HG02642 (cell line): ENCODE data around the gene TMEM182.

Source experiments
- ATAC-seq: cut with Tn5 transposase; IDR thresholded peaks from one replicate; pipeline ENCODE4 v1.9.1; 2021; ENCODE audit warnings: mild to moderate bottlenecking; ENCODE audit not compliant: unreplicated experiment, poor library complexity

Gene TMEM182

GRCh38 chr2:102761763-102762162 lies at the start of gene TMEM182:
Gene TMEM182, plus strand, starts transcription at chr2:102762031. Its CDS starts 187 bp downstream, at chr2:102762218.
- ATAC-seq, result no peak

DNA sequence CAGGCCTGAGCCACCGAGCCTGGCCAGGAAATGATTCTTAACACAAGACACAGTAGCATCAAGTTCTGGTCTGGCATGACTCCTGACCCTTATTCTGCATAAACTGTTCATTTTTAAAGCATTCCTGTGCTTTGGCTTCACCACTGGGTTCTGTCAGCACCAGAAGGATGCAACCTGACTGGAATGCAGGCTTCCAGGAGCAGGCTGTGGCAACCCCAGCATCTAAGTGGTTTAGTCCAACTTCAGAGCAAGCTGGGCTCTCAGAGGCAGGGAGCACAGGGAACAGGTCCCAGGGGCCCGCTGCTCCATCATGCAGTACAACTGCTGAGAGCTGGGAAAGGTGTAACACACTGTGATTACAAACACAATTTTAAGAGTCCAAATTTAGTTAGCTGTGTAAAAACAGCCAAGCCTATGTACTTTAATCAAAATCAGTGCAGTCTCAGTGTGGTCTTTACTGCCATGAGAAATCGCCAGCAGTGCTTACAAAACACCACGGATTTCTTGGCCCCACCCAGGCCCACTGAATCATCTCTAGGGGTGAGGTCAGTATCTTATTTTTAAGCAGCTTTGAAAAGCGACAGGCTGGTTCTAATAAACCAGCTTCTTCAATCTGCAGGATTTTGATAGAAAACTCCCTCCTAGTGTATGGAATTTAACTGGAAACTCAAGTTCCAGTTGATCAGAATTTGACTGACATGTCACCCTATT lies 44.4 kb upstream of the TMEM182 start:
- ATAC-seq, result no peak

DNA sequence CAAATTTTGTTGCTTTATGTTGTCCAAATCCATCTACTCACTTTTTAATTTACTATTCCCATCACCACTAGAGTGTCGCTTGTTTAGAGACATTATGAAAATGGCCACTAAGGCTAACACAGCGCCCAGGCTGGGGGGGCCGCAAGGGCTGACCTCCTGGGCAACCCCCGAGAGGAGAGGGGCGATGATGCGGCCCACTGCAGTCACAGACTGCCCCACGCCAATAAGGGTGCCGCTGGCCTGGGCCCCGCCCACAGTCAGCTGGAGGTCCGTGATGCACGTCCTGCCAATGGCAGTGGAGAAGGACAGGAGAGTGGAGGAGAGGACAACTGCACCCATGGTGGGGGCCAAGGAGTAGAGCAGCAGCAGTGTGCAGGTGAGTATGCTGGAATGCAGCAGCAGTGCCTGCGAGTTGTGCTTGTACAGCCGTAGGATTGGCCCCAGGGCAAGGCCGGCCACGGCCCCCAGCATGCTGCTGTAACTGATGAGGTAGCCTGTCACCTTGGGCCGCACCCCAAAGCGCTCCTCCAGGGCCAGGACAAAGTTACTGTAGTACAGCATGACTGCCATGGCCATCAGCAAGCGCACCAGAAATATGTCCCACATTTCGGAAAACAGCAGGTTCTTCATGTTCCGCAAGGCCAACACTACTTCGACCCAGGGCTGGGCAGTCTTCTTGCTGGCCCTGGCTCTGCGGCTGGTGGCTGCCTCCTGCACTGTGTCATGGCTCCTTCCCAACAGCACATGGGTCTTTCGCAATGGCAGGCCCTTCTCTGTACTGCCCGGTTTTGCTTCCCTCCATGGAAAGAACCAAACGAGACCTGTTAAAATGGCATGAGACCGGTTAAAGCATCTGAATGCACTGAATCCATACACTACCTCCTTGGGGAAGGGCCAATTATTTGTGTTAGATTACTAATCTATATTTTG lies 43.2 kb upstream of the TMEM182 start:
- no peak for ATAC-seq

- no peak for ATAC-seq
These were observed 37.8 kb upstream of the TMEM182 start for GRCh38 chr2:102724016-102724490.

- ATAC-seq, result no peak
These were observed 37.3 kb upstream of the TMEM182 start for GRCh38 chr2:102724553-102724952.

GRCh38 chr2:102726128-102727087 lies 35.4 kb upstream of the TMEM182 start:
- no peak for ATAC-seq

DNA sequence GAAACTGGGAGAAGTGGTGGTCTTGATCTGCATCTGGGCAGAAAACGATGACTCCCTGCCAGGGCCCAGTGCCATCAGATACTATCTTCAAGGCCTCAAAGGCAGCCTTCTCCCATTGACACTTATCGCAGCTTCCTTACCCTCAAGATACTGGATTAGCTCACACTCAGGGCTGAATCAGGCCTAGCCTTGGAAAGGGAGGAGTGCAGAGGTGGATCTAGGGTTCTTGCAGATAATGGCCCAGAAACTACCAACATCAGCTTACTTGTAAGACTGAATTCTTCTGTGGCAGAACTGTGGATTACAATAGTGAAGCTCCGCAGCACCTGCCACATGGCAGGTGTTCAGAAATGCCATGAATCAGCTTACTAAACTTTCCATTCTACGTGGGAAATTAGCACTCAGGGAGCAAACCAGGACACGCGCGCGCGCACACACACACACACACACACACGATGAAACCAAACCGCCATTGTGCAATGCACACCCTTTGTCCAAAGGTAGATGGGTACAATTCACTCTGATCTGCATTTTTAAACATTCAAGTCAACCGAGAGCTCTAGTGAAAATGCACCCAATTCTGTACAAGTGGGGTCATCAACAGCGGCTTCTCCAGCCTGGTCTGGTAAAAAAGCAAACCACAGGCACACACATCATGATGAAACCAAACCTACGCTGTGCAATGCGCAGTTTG lies 26.3 kb upstream of the TMEM182 start:
- no peak for ATAC-seq

DNA sequence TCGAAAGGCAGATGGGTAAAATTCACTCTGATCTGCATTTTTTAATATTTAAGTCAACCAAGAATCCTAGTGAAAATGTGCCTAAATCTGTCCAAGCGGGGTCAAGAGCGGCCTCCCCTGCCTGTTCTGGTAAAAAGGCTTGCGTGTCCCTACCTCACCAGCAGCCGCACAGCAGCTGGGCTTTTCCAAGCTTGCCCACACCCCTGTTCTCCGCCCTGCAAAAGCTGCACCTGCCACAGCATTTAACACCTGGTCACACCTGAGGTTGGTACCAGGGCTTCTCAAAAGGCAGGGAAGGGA lies 25.8 kb upstream of the TMEM182 start:
- peak; percentile 23 for ATAC-seq

GRCh38 chr2:102736410-102737409 lies 25.1 kb upstream of the TMEM182 start:
- ATAC-seq, result peak; percentile 96

- peak; percentile 30 for ATAC-seq
These were observed 24.4 kb upstream of the TMEM182 start for GRCh38 chr2:102737431-102737830.

- ATAC-seq, result no peak
These were observed 18.6 kb upstream of the TMEM182 start for GRCh38 chr2:102743259-102743658.

- ATAC-seq, result no peak
These were observed 13.7 kb upstream of the TMEM182 start for GRCh38 chr2:102748107-102748506.

DNA sequence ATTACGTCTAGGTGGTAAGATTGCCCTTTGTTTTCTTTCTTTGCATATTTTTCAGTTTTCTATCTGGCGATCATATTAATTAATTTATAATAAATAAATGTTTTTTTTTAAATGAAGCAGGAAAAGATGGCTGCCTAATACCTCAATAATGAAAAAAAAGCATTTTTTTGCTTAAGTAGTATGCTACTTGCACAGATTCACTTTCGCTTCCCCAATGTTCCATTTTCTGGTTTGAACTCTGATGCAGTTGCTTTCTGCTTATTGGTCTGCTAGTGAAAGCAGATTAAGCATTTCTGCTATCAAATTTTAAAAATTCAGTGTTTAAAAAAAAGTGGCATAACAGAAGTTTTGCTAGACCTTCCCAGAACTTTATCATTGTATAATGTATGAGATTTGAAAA lies 11.9 kb upstream of the TMEM182 start:
- ATAC-seq, result no peak

DNA sequence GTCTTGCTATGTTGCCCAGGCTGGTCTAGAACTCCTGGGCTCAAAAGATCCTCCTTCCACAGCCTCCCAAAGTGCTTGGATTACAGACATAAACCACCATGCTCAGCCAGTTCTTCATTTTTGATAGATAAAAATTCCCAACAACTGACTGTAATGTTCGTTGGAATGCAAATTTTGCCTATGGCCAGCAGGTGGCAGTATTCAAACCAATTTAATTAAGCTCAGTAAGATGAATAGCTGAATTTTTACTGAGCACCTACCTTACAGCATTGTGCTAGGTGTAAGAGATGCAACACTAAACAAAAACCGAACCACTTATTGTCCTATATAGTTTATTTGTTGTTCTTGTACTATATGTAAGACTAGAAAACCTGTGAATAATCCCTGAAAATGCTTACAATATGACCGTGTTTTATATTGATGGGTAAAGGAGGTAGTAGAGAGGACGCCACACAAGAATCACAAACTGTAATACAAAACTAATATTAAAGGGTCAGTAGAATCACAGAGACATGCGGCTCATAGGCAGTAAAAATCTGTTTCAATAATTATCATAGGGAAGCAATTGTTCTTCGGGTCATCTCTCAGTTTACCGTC lies 8.2 kb upstream of the TMEM182 start:
- no peak for ATAC-seq

DNA sequence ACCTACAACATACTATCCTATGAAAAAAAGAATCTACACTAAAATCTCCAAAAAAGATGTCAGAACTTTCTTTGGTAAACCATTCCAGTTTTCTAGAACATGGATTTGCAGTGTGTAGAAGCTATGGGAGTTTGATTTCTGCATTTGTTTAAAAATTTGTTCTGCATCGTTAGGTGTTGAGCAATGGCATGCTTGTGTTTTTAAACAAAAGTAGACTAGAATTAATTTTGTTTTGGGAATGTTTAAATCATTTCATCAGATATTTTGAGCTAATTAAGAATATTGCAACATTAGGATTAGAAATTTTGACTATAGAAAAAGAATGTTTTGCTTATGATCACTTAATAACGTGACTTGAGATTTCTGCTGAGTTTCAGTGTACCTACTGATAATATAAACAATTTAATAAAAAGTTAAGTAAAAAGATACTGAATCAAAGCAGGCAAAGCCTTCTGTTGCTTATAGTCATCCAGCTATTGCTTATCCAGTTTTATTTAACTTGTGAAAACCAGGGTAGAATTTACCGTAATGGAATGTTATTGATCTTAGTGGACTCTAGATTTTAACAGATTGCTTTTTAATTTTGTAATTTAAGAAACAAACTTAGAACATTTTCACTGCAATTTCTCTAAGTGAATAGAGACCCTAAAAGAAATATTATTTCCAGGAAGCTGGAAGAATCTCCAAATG lies 7.2 kb upstream of the TMEM182 start:
- no peak for ATAC-seq

- no peak for ATAC-seq
These were observed 6.5 kb upstream of the TMEM182 start for GRCh38 chr2:102755284-102755683.

DNA sequence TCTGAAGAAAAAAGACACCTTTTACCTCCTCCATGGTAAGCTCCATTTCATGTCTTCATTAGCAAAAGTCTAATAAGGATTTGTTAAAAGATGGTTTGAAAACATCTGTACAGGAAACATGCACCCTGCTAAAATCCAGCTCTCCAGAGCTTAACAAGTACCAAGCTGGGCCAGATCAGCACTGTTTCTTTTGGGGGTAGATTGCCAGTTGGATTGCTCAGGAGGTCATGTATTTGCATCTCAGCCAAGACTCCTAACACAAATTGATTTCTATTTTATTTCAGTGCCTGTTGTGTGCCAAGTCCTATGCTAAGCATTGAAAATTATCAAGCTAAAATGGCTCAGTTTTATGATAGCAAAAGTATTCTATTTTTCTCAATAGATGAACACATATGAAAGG lies 3.4 kb upstream of the TMEM182 start:
- ATAC-seq, result no peak

GRCh38 chr2:102764083-102764482 lies 2.3 kb downstream of the TMEM182 start:
- no peak for ATAC-seq
